Right forelimb (tissue), 1 donor: ENCODE results near the gene SPOUT1.
"Not testable (repeated sequence)": the region's sequence is repeated elsewhere in the genome, so short reads cannot be mapped to it uniquely, and the experiment has no call there.

Experiments used
- DNase-seq: peaks from one replicate; pipeline ENCODE4 v3.0.0-alpha.2; 2018

Gene SPOUT1, protein sequence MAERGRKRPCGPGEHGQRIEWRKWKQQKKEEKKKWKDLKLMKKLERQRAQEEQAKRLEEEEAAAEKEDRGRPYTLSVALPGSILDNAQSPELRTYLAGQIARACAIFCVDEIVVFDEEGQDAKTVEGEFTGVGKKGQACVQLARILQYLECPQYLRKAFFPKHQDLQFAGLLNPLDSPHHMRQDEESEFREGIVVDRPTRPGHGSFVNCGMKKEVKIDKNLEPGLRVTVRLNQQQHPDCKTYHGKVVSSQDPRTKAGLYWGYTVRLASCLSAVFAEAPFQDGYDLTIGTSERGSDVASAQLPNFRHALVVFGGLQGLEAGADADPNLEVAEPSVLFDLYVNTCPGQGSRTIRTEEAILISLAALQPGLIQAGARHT

DNA sequence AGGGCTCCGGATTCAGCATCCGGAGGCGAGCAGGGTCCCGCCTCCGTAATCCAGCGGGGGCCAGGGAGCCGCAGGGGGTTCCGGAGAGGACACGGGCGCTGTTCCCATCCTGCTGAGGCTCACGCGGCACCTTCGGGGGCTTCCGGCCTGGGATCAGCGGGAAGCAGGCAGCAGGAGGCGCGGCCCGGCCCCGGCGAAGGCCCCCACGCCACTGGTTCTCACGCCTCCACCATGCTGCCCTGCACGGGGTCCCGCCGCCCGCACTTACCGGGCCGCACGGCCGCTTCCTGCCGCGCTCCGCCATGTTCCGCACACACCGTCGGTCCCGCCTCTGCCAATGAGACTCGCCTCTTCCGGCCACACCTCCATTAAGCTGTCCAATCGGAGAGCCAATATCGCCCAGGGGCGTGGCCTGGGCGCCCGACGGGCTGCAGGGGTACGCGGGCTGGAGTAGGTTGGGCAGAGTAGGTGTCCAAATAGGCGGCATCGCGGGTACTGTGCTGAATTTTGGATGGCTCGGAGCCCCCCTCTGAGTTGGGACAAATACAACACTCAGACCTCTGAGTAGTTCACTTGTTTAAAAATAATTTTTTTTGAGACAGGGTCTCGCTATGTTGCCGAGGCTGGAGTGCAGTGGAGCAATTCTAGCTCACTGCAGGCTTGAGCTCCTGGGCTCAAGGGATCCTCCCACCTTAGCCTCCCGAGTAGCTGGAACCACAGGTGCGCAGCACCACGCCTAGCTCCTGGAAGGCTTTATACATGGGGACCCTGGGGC lies at the start of gene SPOUT1:
TSS of gene SPOUT1 (minus strand) at position 318 of the 775 bp plus-strand sequence. CDS start at position 304, 14 bp downstream.
- peak; percentile 95 for DNase-seq

DNA sequence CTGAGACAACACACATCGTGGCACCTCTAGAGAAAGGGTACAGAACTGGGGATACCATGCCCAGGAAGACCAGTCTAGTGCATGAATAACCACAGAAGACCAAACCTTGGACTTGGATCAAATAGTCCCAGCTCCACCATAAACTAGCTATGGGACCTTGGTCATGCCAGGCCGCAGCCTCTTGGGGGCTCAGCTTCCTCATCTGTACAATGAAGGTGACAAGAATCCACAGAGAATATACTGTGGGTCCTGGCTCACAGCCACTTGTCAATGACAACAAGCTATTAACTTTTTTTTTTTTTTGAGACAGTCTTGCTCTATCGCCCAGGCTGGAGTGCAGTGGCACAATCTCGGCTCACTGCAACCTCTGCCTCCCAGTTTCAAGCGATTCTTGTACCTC lies 48.3 kb upstream of the SPOUT1 start:
- no peak for DNase-seq

DNA sequence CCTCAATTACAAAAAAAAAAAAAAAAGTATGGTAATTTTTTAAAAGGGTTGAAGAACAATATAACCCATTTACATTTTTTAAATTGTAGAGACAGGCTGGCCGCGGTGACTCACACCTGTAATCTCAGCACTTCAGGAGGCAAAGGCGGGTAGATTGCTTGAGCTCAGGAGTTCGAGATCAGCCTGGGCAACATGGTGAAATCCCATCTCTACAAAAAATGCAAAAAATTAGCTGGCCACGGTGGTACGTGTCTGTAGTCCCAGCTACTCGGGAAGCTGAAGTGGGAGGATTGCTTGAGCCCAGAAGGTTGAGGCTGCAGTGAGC lies 41.3 kb upstream of the SPOUT1 start:
- not testable (repeated sequence) for DNase-seq

DNA sequence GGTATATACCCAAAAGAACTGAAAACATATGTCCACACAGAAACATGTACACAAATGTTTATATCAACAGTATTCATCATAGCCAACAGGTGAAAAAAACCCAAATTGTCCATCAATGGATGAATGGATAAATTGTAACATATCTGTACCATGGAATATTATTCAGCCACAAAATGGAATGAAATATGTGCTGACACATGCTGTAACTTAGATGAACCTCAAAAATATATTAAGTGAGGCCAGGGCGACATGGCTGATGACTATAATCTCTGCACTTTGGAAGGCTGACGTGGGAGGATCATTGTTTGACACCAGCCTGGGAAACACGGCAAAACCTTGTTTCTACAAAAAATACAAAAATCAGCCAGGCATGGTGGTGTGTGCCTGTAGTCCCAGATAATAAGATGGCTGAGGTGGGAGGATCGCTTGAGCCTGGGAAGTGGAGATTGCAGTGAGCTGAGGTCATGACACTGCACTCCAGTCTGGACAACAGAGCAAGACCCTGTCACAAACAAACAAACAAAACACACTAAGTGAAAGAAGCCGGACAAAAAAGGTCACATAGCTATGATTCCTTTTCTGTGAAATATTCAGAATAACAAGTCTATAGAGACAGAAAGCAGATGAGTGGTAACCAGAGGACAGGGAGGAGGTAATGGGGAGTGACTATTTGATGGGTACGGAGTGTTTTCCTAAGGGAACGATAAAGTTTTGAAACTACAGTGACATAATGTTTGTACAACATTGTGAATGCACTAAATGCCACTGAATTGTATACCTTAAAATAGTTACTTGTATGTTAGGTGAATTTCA lies 40.7 kb upstream of the SPOUT1 start:
- DNase-seq = no peak

DNA sequence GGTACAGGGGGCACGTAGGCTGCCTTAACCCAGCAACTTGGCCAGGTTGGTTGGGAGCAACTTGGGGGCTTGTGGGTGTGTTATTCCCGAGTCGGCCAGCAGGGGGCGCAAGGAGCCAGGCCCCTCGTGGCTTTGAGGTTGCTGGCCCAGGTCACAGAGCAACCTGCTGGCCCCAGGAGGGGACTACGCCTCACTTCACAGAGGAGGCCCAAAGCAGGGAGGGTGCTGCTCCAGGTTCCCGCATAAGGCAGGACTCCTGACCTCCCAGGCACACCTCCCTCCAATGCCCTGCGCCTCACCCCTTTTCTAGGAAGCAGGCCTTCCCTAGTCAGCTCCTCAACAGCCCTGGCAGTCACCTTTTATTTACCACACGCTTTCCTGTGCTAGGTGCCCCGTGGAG lies 34.1 kb upstream of the SPOUT1 start:
- peak; percentile 82 for DNase-seq

DNA sequence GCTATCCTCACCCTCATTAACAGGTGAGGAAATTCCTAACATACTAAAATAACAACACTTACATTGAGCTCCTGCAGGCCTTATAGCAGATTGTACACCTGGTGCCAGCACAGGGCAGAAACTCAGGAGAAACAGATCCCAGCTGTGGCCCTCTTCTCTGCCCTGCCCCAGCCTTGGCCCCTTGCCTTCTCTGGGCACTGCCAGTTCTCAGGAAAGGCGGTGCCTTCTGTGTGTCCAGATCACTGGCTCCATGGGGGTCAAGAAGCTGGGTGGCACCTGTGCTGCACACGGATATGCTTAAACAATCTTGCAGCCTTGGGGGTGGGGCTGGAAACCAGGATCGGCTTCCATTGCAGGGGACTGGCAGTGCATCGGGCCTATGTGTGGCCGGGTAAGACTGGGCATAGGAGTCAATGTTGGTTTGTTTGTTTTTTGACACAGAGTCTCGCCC lies 32.8 kb upstream of the SPOUT1 start:
- DNase-seq = no peak

DNA sequence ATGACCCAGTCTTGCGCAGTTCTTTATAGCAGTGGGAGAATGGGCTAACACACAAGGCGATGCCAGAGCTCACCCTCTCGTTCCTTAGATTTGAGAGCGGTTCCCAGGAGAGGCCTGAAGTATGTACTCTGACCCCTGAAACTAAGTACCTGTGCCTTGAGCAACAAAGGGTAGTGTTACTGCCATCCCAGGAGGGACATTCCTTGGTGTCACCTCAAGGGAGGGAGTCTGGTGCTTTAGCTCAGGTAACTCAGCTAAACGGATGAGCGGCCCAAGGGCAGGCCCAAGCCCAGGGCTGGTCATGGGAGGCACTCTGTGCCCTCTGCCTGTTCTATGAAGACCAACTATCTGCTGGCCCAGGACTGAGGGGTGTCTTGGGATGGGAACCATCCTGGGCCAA lies 31.9 kb upstream of the SPOUT1 start:
- DNase-seq = no peak

DNA sequence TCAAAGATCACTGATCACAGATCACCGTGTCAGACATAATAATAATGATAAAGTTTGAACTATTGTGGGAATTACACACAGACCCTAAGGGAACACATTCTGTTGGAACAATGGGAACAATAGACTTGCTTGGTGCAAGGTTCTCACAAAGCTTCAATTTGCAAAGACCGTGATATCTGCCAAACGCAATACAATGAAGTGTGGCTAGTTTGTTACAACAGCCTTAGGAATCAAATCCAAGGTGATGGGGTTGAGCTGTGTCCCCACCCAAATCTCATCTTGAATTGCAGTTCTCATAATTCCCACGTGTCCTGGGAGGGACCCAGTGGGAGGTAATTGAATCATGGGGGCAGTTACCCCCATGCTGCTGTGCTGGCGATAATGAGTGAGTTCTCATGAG lies 31.3 kb upstream of the SPOUT1 start:
- no peak for DNase-seq

DNA sequence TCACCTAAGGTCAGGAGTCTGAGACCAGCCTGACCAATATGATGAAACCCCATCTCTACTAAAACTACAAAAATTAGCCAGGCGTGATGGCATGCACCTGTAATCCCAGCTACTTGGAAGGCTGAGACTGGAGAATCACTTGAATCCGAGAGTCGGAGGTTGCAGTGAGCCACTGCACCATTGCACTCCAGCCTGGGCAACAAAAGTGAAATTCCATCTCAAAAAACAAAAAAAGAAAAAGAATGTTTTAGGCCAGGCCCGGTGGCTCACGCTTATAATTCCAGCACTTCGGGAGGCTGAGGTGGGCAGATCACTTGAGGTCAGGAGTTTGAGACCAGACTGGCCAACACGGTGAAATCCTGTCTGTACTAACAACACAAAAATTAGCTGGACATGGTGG lies 28.9 kb upstream of the SPOUT1 start:
- DNase-seq = not testable (repeated sequence)

DNA sequence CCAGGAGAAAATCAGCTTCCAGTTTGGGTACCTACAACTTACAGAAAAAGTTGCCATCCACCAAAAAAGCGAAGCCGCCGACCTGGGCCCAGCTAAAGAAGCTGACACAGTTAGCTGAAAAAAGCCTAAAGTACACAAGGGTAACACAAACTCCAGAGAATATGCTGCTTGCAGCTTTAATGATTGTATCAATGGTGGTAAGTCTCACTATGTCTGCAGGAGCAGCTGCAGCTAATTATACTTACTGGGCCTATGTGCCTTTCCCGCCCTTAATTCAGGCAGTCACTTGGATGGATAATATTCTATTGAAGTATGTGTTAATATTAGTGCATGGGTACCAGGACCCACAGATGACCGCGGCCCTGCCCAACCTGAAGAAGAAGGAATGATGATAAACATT lies 24.9 kb upstream of the SPOUT1 start:
- not testable (repeated sequence) for DNase-seq

DNA sequence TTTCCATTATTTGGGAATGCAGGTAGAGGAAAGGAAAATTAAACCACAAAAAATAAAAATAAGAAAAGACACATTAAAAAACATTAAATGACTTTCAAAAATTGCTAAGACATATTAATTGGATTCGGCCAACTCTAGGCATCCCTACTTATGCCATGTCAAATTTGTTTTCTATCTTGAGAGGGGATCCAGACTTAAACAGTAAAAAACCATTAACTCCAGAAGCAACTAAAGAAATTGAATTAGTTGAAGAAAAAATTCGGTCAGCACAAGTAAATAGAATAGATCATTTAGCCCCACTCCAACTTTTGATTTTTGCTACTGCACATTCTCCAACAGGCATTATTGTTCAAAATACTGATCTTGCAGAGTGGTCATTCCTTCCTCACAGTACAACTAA lies 23.1 kb upstream of the SPOUT1 start:
- not testable (repeated sequence) for DNase-seq

DNA sequence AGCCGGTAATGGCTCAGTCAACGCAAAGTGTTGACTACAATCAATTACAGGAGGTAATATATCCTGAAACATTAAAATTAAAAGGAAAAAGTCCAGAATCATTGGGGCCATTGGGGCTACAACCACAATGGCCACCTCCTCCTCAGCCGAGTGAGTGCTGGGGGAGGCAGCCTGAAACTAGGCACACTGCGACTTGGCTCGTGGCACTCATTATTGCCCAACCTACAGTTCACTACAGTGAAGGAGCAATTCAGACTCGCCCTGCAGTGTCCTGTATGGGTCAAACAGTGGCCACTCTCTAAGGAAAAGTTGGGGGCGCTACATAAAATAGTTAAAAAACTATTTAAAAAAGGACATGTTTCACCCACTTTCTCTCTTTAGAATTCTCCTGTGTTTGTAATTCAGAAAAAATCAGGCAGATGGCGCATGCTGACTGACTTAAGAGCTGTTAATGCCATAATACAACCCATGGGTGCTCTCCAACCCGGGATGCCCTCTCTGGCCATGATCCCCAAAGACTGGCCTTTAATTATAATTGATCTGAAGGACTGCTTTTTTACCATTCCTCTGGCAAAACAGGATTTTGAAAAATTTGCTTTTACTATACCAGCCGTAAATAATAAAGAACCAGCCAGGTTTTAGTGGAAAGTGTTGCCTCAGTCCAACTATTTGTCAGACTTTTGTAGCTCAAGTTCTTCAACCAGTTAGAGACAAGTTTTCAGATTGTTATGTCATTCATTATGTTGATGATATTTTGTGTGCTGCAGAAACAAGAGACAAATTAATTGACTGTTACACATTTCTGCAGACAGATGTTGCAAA lies 22.4 kb upstream of the SPOUT1 start:
- not testable (repeated sequence) for DNase-seq

DNA sequence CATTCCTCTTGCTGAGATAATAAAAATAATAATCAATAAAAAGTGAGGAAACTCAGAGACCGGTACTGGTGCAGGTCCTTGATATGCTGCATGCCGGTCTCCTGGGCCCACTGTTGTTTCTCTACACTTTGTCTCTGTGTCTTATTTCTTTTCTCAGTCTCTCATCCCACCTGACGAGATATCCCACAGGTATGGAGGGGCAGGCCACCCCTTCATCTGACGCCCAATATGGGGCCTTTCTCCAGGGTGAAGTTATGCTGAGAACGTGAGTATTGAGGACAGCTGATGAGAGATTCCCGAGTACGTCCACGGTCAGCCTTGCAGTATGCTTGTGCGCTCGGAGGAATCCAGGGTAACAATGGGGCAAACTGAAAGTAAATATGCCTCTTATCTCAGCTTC lies 21.4 kb upstream of the SPOUT1 start:
- not testable (repeated sequence) for DNase-seq

DNA sequence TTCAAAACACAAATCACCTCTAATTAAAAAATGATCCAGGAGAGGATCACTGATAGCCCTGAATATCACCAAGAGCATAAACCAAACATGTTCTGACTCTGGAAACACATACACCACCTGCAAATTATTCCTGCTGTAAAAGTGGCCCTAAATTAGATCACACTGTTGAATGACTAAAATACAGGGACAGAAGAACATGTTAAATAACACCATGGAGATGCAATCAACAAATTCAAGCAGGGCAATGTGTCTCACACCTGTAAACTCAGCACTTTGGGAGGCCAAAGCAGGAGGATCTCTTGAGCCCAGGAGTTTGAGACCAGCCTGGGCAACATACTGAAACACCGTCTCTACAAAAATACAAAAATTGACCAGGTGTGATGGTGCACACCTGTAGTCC lies 18.2 kb upstream of the SPOUT1 start:
- no peak for DNase-seq

DNA sequence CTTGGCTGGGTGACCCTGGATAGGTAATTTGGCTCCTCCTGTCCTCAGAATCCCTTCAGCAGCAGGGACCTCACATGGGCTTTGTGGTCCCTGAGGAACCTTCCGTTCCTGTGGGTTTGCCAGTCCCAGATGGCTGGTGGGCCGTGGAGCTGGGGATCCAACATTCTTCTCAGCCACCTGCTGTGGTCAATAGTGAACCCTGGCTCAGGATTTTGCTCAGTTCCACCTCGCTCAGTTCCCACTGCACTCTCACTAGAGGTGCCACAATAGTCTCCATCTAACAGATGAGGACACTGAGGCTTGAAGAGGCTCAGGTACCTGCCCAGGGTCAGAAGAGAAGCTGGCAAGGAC lies 17.1 kb upstream of the SPOUT1 start:
- no peak for DNase-seq

DNA sequence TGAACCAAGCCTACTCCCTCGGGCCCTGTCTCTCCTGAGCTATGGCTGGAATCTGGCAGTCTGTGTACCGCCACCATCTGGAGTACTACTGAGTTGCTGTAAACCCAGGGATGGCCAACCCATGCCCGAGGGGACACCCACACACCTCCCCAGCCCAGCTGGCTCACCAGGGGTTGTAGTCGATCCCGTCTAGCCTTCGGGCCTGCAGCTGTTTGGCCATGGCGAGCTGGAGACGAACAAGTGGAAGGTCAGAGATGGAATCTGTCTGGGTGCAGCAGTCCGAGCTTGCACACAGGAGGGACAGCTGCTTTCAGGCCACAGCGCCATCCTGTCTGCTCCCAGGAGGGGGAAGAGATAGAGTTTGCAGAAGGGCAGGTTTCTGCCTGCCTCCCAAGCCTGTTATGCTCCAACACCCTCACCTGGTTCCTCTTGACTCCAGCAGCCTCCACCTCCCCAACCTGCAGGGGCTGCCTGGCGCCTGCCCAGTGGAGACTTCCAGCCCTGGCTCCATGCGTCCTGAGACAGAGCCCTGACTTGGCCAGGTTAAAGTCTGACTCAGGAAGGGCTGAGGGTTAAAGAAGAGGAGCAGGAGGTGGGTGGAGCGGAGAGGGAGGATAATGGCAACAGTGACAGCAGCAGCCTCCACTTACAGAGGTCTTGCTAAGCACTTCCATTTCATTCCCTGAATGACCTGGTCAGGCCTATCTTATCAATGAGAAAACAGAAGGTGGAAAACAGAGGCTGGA lies 15.8 kb upstream of the SPOUT1 start:
- DNase-seq = no peak

DNA sequence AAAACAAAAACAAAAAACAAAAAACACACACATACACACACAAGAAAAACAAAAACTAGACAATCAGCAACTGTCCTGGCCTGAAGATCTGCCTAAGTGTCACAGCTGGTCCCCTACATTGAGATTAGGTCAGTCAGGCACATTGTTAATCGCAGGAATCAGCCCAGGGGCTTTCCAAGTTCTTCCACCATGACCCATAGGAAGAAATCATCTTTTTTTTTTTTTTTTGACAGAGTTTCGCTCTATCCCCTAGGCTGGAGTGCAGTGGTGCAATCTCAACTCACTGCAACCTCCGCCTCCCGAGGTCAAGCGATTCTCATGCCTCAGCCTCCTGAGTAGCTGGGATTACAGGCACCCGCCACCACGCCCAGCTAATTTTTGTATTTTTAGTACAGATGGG lies 13.6 kb upstream of the SPOUT1 start:
- not testable (repeated sequence) for DNase-seq

DNA sequence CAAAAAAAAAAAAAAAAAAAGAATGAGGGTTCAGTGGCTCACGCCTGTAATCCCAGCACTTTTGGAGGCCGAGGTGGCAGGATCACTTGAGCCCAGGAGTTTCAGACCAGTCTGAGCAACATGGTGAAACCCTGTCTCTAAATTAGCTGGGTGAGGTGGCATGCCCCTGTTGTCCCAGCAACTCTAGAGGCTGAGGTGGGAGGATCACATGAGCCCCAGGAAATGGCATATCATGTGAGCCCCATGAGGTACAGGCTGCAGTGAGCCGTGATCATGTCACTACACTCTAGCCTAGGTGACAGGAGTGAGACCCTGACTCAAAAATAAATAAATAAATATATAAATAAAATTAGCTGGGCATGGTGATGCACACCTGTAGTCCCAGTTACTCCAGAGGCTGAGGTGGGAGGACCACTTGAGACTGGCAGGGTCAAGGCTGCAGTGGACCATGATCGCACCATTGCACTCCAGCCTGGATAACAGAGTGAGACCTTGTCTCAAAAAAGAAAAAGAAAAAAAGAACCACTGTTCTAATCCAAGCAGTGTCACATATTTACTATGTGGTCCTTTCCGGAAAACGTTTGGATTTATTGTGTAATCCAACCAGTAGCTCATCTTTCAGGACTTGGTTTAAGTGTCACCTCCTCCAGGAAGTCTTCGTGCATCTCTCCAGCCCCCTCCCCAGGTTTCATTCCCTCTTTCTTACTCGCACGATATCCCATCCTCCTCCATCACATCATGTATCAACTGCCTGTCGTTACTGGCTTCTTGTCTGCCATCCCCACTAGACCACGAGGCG lies 12.3 kb upstream of the SPOUT1 start:
- DNase-seq = no peak

DNA sequence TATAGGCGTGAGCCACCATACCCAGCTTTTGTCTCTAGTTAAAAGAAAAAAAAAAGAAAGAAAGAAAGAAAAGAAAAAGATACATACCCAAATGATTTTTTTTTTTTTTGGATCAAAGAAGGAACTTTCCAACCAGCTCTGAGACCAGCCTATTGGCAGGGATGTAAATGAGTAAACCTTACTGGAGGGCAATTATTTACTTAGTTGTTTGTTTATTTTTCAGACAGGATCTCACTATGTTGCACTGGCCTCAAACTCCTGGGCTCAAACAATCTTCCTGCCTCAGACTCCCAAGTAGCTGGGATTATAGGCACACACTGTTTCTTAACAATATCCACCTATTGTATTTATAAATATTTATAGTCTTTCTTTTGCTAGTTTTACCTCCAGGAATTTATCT lies 10.9 kb upstream of the SPOUT1 start:
- DNase-seq = no peak

DNA sequence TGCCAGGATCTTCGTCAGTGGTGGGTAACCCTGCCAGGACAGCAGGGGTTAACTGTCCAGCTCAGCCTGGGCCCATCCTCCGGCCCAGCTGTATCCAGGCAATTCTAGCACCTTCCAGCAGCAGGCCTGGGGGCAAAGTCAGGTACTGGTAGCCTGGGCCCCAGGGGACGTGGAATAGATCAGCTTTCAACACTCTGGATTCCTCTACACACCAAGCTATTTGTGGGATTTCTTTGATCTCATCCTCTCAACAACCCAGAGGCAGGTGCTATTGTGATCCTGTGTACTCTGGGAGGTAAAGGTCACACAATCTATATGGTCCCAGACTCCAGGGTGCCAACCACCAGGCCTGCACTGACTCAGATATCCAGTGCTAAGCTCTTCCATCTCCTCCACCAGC lies 8.7 kb upstream of the SPOUT1 start:
- DNase-seq = no peak
